Measurements from ENCODE around the gene INHBB. TPM values are rescaled to one million over a fixed set of nuclear protein-coding genes. Genes with fewer than 3 reads are reported as not detected.

Gene INHBB
- total RNA-seq, 1 experiment from 2014 or later = 223 TPM

DNA sequence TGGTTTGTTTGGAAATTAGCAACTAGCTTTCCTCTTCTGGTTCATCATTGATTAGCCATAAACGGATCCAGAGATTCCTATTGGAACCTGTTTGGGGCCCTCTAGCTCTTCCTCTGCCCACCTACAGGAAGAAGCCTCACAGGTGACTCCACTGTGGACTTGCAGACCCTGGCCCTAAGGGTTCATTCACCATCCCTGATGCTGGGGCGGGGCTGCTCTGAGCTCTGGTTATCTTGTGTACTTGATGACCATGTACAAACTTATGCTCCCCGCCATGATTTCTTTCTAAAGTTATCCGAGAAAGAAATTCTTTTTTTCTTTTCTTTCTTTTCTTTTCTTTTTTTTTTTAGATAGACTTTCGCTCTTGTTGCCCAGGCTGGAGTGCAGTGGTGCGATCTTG is 33.9 kb upstream of the INHBB start:
- Histone ChIP-seq H3K4me3 (ENCODE audit: low read length) (no peak overlapping the region), H3K36me3 (ENCODE audit: low read depth, low read length) (no peaks in the 10 kb centered on the region), H3K4me1 (ENCODE audit: insufficient read depth, low read length) (peaks cover 4% of the 10 kb centered on the region; the same call in 1 of the 2 replicates), H4K20me1 (ENCODE audit: low read length) (no peaks in the 10 kb centered on the region), H3K9me2 (replicated peaks; ENCODE audit: low read length) (no peaks in the 10 kb centered on the region), H3K27me3 (ENCODE audit: low read length) (no peaks in the 10 kb centered on the region), H3F3A (ENCODE audit: low read length, unreplicated experiment) (no peaks in the 10 kb centered on the region), H3K79me2 (ENCODE audit: low read length) (no peaks in the 10 kb centered on the region), H2AFZ (ENCODE audit: low read length) (no peak overlapping the region), H3K9ac (ENCODE audit: low read length) (no peak overlapping the region), H3K27ac (ENCODE audit: low read length) (no peak overlapping the region), H3K9me3 (ENCODE audit: low read length) (no peaks in the 10 kb centered on the region), H3K4me2 (ENCODE audit: low read length) (no peak overlapping the region)
- ATAC-seq (no peak), DNase-seq (no peak)
- TF ChIP-seq EZH2 (IDR thresholded peaks at IDR 0.05; ENCODE audit: low read length, unreplicated experiment) (no peak), EZH2phosphoT487 (IDR thresholded peaks at IDR 0.05; ENCODE audit: borderline replicate concordance, low read length) (no peak)
- TF ChIP-seq, protein P1, sequence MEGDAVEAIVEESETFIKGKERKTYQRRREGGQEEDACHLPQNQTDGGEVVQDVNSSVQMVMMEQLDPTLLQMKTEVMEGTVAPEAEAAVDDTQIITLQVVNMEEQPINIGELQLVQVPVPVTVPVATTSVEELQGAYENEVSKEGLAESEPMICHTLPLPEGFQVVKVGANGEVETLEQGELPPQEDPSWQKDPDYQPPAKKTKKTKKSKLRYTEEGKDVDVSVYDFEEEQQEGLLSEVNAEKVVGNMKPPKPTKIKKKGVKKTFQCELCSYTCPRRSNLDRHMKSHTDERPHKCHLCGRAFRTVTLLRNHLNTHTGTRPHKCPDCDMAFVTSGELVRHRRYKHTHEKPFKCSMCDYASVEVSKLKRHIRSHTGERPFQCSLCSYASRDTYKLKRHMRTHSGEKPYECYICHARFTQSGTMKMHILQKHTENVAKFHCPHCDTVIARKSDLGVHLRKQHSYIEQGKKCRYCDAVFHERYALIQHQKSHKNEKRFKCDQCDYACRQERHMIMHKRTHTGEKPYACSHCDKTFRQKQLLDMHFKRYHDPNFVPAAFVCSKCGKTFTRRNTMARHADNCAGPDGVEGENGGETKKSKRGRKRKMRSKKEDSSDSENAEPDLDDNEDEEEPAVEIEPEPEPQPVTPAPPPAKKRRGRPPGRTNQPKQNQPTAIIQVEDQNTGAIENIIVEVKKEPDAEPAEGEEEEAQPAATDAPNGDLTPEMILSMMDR (conservative IDR thresholded peaks at IDR 0.05; ENCODE audit: low read depth, low read length) = no peak
- BruUV-seq (replicated peaks) = no TSS peak
- intact Hi-C loops (cut with micrococcal nuclease) = no loop called here
- CTCF ChIA-PET = interaction anchor here (0.5 to 1.4 kb wide), 3 partner anchors 55 to 182 kb away, joined by 3 to 9 read pairs (median 4); no protein-coding TSS in a partner anchor
- POLR2A ChIA-PET (ENCODE audit: unreplicated experiment) = no interaction called here

DNA sequence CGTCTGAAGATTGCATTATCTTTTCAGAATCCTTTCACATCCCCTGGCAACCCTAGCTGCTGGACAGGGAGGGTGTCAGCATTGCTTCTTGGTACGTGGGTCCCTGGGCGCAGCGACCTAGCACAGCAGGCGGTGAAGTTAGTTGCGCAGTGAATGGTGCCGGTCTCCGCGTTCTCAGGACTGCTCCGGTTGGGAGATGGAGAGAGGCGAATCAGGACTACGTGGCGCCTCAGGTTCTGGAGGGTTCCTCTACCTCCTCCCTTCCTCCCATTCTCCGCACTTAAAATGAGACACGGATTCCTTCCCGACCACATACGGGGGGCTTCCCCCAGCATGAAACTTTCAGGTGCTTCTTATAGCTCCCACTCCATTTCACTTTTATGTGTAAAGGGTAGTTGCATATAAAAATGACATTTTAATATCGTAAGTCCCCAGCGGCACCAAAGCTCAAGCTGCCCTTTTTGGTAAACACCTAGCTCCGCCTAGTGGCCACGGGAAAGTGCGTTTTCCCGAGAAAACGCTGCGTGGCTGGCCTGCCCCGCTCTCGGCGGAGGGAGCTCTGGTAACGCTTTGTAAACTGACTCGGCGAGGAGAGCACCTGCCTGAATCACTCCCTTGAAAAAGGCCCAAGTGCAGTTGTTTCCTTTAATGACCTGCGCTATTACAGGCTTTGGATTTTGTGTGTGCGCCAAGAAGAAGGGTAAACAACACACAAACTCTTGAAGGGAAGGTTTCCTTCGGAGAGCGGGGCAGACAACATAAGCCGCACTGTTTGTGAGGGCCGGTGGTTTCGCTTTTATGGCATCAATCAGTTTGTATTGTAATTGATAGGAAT is 32.9 kb upstream of the INHBB start:
- peak overlapping the region; percentile 71 for H2AFZ ChIP-seq (ENCODE audit: low read length)

More for the DNA sequence above, 32.9 kb upstream of the INHBB start:
- ChIA-PET CTCF (interaction anchor here (0.6 to 1.4 kb wide), 18 partner anchors 11 to 1023 kb away, joined by 3 to 15 read pairs (median 4); partner anchors contain the start of genes RALB and TMEM185B), POLR2A (ENCODE audit: unreplicated experiment) (interaction anchor here (0.7 kb wide), 1 partner anchor 90 kb away, joined by 4 read pairs; the partner anchor contains the start of gene TMEM185B)
- intact Hi-C loops (cut with micrococcal nuclease) = loop anchor here (1.0 kb wide), 6 partner anchors 60 to 367 kb away; partner anchors contain the start of gene TMEM185B
- ATAC-seq = peak; percentile 87
- H3K36me3 ChIP-seq (ENCODE audit: low read depth, low read length) = no peaks in the 10 kb centered on the region
- peaks cover 4% of the 10 kb centered on the region; the same call in 1 of the 2 replicates for H3K4me1 ChIP-seq (ENCODE audit: insufficient read depth, low read length)
- DNase-seq = peak; percentile 95
- no peaks in the 10 kb centered on the region for H3K79me2 ChIP-seq (ENCODE audit: low read length)
- H3K4me3 ChIP-seq (ENCODE audit: low read length) = peak overlapping the region; percentile 64
- peak overlapping the region; percentile 80 for H3K4me2 ChIP-seq (ENCODE audit: low read length)
- H3K9me2 ChIP-seq (replicated peaks; ENCODE audit: low read length) = no peaks in the 10 kb centered on the region
- no peaks in the 10 kb centered on the region for H4K20me1 ChIP-seq (ENCODE audit: low read length)
- no TSS peak for BruUV-seq (replicated peaks)
- no peaks in the 10 kb centered on the region for H3K27me3 ChIP-seq (ENCODE audit: low read length)
- TF ChIP-seq, protein P1 (conservative IDR thresholded peaks at IDR 0.05; ENCODE audit: low read depth, low read length) = peak; percentile 98
- no peak for TF ChIP-seq EZH2 (IDR thresholded peaks at IDR 0.05; ENCODE audit: low read length, unreplicated experiment)
- H3K27ac ChIP-seq (ENCODE audit: low read length) = no peak overlapping the region
- H3F3A ChIP-seq (ENCODE audit: low read length, unreplicated experiment) = no peaks in the 10 kb centered on the region
- peak overlapping the region; percentile 4; the same call in 1 of the 2 replicates for H3K9ac ChIP-seq (ENCODE audit: low read length)
- no peaks in the 10 kb centered on the region for H3K9me3 ChIP-seq (ENCODE audit: low read length)
